CD4-positive, alpha-beta T cell treated with Interleukin-21 for 1 hour (primary cell): ENCODE results near the gene PROX1.

Source experiments
- DNase-seq: peaks from one replicate; pipeline ENCODE4 v3.0.0-alpha.2; 2020

Gene PROX1

DNA sequence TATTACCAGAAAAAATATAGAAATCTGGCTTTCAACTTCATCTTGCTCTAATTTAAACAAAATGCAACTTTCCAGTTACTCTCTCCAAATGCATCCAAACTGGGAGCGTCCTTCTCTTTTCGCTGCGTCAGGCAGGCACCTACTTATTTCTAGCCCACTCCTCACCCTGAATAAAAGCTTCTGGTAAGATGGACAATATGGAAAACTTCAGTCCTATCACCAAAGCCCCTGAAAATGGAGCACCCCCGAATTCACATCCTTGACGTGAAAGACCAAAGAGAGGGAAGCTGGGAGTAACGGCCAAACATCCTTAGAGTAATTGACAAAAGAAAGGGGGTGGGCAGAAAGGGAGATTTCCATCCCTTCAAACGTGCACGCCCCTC lies 5.5 kb upstream of the PROX1 start:
- DNase-seq = no peak

DNA sequence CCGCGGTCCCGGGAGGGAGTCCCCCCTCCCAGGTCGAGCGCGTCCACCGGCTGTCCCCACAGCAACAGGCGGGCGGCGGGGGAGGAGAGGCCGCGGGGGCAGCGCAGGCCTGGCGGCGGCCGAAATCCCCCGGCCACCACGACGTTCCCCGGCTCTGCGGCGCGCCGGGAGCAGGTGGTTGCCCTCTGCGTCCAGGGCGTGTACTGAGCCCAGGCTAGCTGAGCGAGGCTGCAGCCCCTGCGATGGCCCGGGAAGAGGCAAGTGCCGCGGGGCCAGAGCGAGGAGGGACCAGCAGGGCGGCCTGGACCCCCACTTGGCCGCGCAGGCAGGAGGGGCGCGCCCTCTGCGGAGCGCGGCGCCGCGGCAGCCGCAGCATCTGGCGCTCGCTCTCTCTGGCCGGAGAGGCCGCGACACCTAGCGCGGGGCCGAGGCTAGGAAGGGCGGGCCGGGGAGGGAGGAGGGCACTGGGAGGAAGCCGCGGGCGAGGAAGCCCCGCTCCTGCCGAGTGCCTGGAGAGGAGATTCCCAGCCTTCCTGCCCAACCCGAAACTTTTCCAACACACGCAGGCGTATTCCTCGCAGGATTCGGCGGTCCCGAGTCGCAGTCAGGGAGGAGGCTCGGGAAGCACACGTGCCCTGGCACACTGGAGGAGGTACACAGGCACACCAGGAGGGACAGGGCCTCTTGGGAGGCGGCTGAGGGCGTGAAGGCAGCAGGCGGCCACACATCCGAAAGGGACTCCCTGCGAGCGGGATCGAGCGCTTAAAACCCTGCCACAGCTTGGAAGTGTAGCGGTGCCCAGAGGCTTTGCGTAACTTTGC lies 4.9 kb upstream of the PROX1 start:
- no peak for DNase-seq

DNA sequence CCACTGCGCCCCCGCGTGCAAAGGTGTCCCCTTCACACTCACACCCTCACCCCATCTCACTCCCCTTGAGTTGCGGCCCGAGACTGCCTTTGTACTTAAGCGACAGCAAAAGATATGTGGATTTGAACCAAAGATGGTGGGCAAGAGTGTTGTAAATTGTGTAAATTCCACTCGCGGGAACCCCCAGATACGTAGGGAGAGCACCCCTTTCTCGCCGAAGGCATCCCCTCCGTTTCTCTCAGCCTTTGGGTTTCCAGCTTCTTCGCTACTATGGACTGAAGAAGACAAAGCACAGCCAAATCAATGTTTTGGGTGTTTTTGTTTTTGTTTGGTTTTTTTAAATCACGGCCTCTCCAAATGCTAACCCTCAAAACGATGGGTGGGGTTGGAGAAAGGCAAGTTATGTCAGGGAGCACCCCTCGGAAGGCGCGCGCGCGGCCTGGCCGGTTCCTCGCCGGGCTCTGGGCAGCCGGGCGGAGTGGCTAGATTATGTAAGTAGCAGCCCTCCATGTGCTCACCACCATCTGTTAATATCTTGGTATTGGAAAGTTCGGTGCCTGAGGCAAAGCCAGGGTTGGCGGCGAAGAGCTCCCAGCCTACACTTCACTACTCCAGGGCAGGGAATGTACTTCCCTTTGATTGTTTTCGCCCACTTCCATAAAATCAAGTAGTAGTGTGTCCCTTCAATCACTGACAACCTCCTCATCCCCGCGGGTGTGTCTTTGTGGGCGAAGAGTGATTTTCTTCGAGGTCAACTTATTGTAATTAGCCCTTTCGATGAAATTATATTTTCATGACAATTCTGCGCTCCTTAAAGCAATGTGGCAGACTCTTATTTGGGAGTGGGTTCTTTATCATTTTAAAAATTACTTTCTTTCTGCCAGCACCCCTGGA lies 4.0 kb upstream of the PROX1 start:
- DNase-seq = no peak

DNA sequence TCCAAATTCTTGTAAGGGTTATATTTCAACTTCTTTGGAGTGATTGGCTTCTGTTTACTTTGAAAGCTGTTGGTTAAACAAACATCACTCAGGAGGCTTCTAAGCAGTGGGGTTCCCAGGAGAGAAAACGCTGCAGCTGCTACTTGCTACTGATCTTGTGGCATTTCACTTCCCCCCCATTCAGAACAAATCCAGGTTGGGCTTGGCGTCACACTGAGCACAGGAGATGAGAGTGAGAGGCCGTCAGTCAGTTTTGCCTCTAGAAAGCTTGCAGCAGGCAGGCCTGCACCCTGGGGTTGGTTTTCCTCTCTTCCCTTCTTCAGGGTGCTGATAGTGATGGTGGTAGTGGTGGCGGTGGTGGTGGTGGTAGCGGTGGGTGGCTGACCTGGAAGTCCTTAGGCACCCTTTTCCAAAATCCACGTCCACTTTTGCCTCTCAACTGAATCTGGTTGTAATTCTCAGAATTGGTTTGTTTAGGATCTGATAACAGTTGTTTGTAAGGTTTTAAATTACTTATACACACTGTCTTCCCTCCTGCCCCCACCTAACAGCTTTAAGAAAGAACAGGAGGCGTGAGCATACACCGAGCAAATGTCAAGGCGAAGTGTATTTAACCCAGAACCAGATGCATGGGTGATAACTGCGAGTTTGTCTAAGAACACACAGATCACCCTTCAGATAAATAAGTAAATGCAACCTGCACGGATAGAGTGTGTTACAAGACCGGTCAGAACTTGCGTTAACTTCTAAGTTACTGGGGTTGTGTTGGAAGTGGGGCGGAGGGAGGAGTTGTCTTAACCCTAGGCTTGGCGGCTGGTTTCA lies 3.2 kb upstream of the PROX1 start:
- DNase-seq = no peak

DNA sequence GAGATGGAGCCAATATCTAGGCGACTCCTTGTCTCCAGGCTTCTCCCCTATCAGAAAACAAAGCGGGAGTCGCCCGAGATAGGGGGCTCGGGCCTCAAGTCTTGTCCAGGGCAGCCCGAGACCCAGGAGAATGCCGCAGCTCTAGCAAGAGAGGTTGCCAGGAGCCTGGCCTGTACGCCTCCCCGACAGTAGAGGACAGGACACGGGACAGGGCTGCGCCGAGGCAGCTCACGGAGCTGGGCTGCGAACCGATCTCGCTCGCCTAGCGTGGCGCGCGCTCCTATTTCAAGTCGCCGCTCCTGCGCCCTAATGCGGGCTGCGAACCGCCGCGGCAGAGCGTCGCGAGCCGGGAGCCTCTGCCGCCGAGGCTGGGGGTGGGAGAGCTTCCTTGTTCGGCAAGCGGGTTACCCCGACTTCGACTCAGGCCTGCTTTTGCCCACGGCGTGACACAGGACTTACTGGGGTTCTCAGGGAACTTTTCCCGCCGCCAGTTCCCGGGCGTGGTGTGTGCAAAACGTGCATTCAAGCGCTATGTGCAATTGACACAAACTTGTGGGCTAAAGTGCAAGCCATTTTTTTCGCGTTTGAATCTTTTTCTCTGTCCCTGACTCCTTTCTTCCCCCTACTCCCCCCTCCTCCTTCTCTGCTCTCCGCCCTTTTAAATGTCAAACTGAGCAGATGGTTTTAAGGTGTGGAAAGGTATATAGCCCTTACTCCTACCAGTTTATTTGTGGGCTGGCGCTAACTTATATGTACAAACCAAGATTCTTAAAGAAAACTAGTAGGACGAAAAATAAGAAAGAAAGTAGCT lies 2.4 kb upstream of the PROX1 start:
- DNase-seq = no peak

DNA sequence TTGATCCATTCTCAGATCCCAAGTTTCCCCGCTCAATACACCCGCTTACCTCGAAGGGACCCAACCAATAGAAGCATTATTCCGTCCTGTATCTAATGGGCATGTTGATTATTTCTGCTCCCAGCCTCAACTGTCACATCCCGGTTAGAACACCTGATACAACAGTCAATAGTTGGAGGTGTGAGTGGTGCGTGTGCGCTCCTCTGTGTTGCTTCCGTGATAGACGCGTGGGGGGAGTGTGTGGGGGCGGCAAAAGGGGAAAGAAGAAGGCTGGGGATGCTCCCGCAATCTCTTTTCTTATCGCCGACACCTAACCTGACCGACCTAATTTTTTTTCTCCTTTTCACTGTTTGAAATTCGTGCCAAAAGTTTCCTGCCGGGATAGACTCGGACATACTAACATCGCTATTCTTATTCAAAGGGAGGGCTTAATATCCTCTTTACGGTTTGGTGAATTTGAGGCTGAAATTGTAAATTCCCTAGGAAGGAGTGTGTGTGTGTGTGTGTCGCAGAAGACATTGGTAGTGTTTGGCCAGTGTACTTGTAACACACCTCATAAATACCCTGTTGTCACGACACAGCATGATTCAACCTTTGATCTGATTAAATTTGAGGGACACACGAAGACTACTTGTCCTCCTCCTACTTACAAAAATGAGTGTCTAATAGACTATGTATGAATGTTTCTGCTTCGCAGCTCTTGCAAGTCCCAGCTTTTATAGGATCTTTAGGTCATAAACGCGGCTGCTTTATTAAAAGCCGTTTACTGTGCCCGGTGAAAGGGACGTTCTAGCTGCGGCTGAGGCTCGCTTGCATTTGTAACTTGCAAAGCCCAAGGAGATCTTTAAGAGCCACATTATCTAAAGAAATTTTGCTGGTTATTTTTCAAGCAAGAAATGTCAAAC lies 1.5 kb upstream of the PROX1 start:
- DNase-seq = no peak

DNA sequence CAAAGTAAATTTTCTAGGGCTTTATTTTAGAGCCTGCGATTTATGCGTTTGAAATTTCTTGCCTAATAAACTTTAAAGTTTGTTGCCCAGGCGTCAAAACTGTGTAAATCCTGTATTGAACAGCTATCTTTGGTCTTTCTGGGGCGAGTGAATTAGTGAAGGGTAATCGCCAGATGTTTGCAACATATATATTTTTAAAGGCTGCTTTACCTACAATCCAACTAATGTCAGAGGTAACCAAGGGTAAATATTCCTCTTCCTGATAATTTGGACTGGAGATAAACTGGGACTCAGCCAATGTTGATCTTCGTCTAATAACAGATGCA lies 885 bp upstream of the PROX1 start:
- no peak for DNase-seq

DNA sequence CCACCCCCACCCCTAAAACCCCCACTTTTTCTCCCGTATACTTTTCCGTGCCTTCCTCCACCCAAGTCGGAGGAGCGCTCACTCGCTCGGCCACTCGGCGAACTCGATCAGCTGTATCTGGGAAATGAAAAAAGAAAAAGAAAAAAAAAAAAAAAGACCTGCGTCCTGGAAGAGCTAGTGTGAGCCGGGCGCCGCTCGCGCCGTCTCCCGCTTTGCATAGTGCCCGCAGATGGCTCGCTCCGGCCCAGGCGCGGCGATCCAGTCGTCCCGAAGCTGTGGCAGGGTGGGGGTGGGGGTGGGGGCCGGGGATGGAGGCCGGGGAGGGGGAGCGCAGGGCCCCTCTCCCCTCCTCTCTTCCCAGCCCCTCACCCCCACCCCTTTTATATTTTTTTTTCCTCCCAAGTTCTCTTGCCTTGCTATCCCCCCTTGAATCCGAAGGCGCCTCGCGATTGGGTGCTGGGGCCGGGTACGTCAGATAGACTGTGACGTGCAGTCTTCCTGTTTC lies 299 bp upstream of the PROX1 start:
- no peak for DNase-seq

DNA sequence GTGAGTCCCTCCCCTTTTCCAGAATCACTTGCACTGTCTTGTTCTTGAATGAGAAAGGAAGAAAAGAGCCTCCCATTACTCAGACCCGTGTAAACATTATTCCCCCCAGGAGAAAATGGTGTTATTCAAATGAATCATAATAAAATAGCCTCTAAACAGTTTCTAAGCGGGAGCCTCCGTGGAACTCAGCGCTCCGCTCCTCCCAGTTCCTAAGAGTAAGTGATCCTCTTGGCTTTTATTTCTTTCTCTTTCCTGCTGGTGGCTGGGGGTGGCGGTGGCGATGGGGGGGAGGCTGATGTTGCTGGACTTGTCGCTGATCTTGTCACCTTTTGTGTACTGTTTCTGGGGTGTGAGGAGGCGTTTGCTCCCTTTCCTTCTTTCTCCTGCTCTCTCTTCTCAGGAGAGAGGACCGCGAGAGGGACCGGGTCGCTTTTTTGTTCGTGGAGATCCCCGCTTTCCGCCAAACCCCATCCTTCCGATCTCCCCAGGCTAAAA lies 781 bp downstream of the PROX1 start:
- no peak for DNase-seq

DNA sequence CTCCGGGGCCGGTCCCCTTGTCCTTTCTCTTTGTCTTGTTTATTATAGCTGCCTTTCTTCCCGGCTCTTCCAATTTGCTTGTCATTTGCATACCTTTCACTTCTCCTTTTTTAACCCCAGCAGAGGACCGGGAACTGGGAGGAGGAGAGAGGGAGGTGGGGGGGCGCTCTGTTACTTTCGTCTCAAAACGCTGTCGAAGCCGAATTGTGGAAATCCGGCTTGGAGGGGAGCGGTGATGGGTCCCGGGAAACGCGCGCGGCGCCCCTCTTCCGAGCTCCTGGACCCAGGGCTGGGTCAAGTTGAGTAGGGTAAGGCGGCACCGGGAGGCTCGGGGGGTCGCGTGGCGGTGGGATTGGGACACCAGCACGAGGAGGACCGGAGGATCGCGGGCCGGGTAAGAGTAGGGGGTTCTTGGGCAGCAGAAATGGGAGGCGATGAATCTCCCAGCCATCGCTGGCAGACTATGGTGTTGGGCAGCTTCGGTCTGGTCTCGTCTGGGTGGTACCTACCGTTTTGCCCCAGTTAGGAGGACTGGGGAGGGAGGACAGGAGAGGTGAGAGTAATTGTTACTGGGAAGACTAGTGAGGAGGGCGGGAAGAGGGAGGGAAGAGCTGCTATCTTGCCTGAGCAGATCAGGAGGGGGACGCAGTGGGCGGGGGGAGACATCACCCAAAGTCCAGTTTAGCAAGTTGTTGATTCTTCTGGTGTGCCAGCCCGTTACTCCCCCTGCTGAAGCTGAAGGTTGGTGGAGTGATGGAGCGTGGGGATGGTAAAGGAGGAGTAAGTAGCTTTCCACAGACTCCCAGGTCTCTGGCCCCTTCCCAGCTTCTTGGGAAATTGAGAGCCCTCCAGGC lies 1.5 kb downstream of the PROX1 start:
- DNase-seq = no peak

DNA sequence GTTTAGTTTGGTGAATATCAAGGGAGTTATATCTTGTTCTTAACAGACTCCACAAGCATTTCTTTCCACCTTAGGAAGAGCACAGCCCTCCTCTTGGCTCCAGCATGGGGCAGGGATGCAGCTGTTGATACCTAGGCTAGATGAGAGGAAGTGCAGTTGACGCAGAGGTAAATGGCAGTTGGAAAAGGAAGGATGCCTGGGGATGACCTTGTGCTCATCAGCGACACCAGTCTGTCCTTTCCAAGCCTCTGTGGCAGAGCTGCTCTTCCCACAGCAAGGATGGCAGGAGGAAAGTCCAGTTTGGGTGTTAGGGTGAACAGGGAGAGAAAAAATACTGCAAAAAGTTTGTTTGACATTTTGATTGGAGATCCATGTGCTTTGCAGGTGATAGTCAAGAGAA lies 6.2 kb downstream of the PROX1 start:
- no peak for DNase-seq

DNA sequence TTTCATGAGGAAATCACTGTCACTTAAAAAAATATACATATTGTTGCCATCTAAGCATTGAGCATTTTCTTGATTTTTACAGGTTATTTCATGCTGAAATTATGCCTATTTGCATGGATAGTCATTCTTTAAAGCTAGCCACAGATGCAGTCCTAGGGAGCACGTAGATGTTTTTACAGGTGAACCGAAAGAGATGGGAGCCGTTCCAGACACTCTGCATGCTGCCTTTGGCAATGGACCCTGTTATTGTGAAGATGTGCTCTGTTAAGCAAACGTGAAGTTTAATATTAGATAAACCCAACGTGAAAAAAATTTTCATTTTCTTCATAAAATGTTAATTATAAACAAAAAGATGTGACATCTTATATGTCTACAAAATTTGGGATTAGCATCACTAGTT lies 7.1 kb downstream of the PROX1 start:
- no peak for DNase-seq

DNA sequence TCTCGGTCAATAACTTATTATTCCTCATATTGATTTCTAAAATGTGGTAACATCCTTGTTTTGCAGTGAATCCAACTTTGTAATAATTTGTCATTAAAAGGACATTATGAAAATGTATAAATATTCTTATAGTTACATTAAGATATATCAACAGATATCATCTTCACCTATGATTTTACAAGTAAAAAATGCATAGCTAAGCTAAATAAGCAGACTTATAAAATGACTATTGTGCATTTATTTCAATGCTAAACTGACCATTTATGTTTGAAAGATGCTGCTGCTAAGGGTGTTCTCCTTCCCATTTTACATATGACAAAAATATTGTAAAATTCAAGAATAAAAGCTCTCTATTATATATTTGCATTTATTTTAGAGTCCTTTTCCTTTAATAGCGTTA lies 7.8 kb downstream of the PROX1 start:
- no peak for DNase-seq

DNA sequence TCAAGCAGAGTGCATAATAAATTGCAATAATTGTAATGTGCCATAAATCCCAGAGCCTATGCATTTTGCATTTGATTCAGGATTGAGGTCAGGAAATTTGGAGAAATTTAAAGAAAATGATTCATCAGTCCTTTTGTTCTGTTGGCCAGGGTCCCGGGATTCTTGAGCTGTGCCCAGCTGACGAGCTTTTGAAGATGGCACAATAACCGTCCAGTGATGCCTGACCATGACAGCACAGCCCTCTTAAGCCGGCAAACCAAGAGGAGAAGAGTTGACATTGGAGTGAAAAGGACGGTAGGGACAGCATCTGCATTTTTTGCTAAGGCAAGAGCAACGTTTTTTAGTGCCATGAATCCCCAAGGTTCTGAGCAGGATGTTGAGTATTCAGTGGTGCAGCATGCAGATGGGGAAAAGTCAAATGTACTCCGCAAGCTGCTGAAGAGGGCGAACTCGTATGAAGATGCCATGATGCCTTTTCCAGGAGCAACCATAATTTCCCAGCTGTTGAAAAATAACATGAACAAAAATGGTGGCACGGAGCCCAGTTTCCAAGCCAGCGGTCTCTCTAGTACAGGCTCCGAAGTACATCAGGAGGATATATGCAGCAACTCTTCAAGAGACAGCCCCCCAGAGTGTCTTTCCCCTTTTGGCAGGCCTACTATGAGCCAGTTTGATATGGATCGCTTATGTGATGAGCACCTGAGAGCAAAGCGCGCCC lies 8.7 kb downstream of the PROX1 start:
- DNase-seq = no peak

DNA sequence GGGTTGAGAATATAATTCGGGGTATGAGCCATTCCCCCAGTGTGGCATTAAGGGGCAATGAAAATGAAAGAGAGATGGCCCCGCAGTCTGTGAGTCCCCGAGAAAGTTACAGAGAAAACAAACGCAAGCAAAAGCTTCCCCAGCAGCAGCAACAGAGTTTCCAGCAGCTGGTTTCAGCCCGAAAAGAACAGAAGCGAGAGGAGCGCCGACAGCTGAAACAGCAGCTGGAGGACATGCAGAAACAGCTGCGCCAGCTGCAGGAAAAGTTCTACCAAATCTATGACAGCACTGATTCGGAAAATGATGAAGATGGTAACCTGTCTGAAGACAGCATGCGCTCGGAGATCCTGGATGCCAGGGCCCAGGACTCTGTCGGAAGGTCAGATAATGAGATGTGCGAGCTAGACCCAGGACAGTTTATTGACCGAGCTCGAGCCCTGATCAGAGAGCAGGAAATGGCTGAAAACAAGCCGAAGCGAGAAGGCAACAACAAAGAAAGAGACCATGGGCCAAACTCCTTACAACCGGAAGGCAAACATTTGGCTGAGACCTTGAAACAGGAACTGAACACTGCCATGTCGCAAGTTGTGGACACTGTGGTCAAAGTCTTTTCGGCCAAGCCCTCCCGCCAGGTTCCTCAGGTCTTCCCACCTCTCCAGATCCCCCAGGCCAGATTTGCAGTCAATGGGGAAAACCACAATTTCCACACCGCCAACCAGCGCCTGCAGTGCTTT lies 9.4 kb downstream of the PROX1 start:
- DNase-seq = no peak

DNA sequence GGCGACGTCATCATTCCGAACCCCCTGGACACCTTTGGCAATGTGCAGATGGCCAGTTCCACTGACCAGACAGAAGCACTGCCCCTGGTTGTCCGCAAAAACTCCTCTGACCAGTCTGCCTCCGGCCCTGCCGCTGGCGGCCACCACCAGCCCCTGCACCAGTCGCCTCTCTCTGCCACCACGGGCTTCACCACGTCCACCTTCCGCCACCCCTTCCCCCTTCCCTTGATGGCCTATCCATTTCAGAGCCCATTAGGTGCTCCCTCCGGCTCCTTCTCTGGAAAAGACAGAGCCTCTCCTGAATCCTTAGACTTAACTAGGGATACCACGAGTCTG lies 10.0 kb downstream of the PROX1 start:
- DNase-seq = no peak

DNA sequence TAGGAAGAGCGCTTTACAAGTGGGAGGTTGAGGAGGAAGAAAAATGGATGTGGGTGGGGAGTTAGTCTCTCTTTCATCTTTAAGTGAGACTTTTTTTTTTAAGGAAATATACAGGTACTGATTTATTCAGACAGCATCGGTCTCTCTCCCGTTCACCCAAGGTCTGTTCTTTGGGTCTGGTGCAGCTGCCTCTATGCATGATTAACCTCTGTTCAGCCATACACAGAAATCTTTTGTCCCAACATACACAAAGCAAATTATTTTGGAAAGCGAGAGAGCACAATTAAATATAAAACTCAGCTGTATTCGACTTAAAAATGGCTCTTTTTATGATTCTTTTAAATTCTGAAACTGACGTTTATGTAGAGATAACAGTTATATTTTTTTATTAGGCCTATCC lies 11.0 kb downstream of the PROX1 start:
- no peak for DNase-seq

DNA sequence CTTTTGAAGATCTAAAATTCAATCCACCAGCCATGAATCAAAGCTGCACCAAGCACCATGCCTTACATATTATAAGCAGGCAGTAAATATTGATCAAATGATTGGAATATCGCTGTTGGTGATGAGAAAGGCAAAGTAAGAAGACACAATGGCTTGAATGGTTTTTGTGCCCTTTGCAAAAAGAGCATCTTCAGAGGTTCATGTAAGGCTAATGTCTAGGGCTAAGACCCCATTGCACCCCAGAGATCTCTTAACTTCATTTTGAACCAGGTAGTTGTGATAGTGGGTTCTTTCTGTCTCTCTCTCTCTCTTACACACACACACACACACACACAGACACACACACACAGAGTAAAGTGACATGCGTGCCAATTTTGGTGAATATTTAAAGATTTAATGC lies 12.0 kb downstream of the PROX1 start:
- DNase-seq = no peak

DNA sequence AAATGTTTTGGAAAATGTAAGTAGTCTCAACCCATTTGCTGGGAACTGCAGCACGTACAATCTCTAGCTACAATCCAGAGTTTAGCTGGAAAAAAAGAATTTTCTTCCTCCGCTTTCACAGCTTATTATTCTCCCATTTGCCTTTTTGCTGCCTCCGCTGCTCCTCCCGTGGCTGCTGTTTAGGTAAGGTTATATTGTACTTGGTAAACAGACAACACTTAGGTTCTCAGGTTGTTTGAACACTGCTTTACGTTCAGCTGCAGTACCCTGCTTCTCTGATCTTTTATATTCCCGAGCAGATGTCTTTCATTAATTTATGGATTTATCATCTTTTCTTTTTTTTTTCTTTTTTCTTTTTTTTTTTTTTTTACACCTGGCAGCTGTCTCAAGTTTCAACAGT lies 14.3 kb downstream of the PROX1 start:
- no peak for DNase-seq
